ENCODE results near the gene ZBTB22.
"Not testable (repeated sequence)": the region's sequence is repeated elsewhere in the genome, so short reads cannot be mapped to it uniquely, and the experiment has no call there.

The ZBTB22 gene, protein sequence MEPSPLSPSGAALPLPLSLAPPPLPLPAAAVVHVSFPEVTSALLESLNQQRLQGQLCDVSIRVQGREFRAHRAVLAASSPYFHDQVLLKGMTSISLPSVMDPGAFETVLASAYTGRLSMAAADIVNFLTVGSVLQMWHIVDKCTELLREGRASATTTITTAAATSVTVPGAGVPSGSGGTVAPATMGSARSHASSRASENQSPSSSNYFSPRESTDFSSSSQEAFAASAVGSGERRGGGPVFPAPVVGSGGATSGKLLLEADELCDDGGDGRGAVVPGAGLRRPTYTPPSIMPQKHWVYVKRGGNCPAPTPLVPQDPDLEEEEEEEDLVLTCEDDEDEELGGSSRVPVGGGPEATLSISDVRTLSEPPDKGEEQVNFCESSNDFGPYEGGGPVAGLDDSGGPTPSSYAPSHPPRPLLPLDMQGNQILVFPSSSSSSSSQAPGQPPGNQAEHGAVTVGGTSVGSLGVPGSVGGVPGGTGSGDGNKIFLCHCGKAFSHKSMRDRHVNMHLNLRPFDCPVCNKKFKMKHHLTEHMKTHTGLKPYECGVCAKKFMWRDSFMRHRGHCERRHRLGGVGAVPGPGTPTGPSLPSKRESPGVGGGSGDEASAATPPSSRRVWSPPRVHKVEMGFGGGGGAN

GRCh38 chr6:33317669-33318425, at the start of gene ZBTB22:
Gene ZBTB22, minus strand, starts transcription at chr6:33317744. Its CDS starts 828 bp downstream, at chr6:33316916.
- DNase-seq (ENCODE audit: low spot score) (peak; percentile 92), FAIRE-seq (no peak)

- no peak for FAIRE-seq
- DNase-seq (ENCODE audit: low spot score), result no peak
Observed at GRCh38 chr6:33367009-33367714, 49.6 kb upstream of the ZBTB22 start.

GRCh38 chr6:33365206-33365971, 47.8 kb upstream of the ZBTB22 start:
- FAIRE-seq; DNase-seq (ENCODE audit: low spot score): not testable (repeated sequence)

GRCh38 chr6:33364475-33365205, 47.1 kb upstream of the ZBTB22 start:
- not testable (repeated sequence) for DNase-seq (ENCODE audit: low spot score); FAIRE-seq

GRCh38 chr6:33363486-33363885, 45.9 kb upstream of the ZBTB22 start:
- not testable (repeated sequence) for DNase-seq (ENCODE audit: low spot score); FAIRE-seq

DNA sequence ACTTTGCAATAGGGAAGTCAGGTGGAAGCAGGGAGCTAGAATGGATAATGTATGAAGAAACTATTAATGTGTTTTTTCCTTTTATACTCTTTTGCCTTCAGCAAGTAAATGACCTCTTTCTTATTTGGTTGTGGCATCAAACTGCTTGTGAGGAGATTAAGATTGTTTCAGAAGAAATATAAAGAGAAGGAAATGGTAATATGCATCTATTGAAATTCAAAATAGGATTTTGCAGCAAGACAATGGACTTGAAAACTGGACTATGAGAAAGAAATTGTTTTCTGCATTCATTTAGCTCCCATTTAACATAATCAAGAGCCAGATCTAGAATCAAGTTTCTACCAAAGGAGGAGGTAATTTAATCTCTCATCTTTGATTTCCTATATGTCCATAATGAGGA, 41.8 kb upstream of the ZBTB22 start:
- FAIRE-seq (no peak), DNase-seq (ENCODE audit: low spot score) (no peak)

DNA sequence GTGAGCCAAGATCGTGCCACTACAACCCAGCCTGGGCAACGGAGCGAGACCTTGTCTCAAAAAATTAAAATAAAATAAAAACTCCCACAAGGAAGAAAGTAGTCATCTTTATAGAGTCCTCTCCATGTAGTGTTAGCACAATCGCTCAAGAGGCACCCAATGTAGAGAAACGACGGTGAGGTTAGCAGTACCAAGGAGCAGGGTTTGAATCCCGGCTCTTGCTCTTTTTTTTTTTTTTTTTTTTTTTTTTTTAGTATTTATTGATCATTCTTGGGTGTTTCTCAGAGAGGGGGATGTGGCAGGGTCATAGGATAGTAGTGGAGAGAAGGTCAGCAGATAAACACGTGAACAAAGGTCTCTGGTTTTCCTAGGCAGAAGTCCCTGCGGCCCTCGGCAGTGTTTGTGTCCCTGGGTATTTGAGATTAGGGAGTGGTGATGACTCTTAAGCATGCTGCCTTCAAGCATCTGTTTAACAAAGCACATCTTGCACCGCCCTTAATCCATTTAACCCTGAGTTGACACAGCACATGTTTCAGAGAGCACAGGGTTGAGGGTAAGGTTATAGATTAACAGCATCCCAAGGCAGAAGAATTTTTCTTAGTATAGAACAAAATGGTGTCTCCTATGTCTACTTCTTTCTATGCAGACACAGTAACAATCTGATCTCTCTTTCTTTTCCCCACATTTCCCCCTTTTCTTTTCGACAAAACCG, 39.8 kb upstream of the ZBTB22 start:
- not testable (repeated sequence) for FAIRE-seq; DNase-seq (ENCODE audit: low spot score)

- FAIRE-seq, result peak; percentile 20
- no peak for DNase-seq (ENCODE audit: low spot score)
Observed at GRCh38 chr6:33356295-33356694, 38.8 kb upstream of the ZBTB22 start.

DNA sequence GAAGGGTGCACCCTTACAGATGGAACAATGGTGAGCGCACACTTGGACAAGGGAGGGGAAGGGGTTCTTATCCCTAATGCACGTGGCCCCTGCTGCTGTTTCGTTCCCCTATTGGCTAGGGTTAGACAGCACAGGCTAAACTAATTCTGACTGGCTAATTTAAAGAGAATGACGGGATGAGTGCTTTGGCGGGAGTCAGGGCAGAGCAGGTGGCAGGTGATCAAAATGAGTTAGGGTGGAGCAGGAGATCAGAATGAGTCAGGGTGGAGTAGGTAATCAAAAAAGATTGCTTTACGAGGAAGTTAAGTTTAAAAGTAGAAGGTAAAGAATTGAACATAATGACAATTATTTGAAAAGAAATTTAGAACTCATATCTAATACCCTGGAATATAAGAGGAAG, 38.3 kb upstream of the ZBTB22 start:
- not testable (repeated sequence) for DNase-seq (ENCODE audit: low spot score); FAIRE-seq

GRCh38 chr6:33347816-33348215, 30.3 kb upstream of the ZBTB22 start:
- FAIRE-seq, result no peak
- no peak for DNase-seq (ENCODE audit: low spot score)

DNA sequence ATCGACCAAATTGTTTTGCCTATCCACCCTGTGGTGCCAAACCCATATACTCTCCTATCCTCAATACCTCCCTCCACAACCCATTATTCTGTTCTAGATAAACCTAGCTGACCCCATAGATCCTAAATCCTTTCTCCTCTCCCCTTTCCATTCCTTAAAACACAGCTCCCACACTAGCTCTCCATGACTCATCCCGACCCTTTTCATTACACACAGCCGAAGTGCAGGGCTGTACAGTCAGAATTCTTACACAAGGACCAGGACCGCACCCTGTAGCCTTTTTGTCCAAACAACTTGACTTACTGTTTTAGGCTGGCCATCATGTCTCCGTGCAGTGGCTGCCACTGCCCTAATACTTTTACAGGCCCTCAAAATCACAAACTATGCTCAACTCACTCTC, 29.4 kb upstream of the ZBTB22 start:
- DNase-seq (ENCODE audit: low spot score), result not testable (repeated sequence)

GRCh38 chr6:33344701-33345697, 27.5 kb upstream of the ZBTB22 start:
- FAIRE-seq (no peak), DNase-seq (ENCODE audit: low spot score) (peak; percentile 79)

More for the DNA sequence above, 29.4 kb upstream of the ZBTB22 start:
- not testable (repeated sequence) for FAIRE-seq

DNA sequence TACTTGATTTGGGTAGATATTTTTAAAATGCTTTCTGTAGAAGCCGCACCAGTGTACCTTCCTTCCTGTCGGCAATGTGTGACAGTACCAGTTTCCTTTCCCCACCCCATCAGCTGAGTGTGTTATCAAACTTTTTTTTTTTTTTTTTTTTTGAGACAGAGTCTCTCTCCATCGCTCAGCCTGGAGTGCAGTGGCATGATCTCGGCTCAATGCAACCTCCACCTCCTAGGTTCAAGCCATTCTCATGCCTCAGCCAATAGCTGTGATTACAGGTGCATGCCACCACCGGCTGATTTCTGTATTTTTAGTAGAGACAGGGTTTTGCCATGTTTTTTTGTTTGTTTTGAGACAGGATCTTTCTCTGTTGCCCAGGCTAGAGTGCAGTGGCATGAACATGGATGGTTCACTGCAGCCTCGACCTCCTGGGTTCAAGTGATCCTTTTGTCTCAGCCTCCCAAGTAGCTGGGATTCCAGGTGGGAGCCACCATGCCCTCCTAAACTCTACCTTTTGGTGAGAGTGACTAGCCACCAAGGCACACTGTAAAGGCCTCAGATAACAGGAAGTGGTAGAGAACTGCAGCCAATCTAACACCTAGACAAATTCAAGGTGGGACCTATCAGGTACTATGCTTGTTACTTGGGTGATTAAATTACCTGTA, 26.5 kb upstream of the ZBTB22 start:
- no peak for FAIRE-seq
- no peak for DNase-seq (ENCODE audit: low spot score)

- DNase-seq (ENCODE audit: low spot score); FAIRE-seq: not testable (repeated sequence)
Observed at GRCh38 chr6:33343606-33343952, 26.0 kb upstream of the ZBTB22 start.

- no peak for FAIRE-seq
- no peak for DNase-seq (ENCODE audit: low spot score)
Observed at GRCh38 chr6:33339193-33339592, 21.6 kb upstream of the ZBTB22 start.

DNA sequence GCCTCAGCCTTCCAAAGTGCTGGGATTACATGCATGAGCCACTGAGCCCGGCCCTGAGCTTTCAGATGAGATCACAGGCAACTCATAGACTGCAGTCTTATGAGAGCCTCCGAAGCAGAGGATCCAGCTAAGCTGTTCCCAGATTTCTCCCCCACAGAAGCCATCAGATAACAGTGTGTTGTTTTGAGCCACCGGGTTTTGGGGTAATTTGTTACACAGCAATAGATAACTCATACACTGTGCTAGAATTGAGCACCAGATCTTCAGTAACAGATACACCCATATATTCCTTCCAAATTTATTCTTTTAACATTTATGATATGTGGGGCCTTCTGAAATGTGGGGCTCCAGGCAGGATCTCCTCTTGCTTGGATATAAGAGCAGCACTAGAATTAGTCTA, 19.0 kb upstream of the ZBTB22 start:
- DNase-seq (ENCODE audit: low spot score) (no peak), FAIRE-seq (no peak)

- FAIRE-seq (no peak), DNase-seq (ENCODE audit: low spot score) (no peak)
Observed at GRCh38 chr6:33335916-33336315, 18.4 kb upstream of the ZBTB22 start.

Data from urothelium cell line (cell line).